ENCODE measurements around the gene ZC3H11A. TPM values are rescaled to one million over a fixed set of nuclear protein-coding genes. Genes with fewer than 3 reads are reported as not detected.

Gene ZC3H11A
- total and polyA plus RNA-seq, 2 experiments from 2014 or later: 28.2 to 97.3 TPM

DNA sequence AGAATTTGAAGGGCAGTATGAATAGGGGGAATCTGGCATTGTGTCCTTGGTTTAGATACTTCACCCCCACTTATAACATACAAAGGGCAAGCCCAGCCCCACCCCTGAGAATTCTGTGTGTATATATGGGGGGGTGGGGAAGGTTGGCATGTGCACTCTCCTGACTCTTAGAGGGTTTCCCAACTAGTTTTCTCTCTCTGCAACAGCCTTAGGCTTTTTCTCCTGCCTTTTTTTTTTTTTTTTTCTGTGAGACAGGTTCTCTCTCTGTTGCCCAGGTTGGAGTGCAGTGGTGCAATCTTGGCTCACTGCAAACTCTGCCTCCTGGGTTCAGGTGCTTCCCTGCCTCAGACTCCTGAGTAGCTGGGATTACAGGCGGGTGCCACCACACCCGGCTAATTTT is 2.9 kb upstream of the ZC3H11A start:
- H3K4me3 ChIP-seq: no peak overlapping the region
- Mint-ChIP-seq H3K27ac (no peak overlapping the region), H3K27me3 (ENCODE audit: insufficient read depth, low read depth, poor library complexity) (peaks cover 16% of the 10 kb centered on the region), H3K36me3 (ENCODE audit: low read depth) (peaks cover 14% of the 10 kb centered on the region), H3K4me3 (no peak overlapping the region), H3K9me3 (peaks cover 13% of the 10 kb centered on the region), H3K4me1 (peaks cover 38% of the 10 kb centered on the region)
- no peak overlapping the region for H2AFZ ChIP-seq
- peaks cover 15% of the 10 kb centered on the region for H3K79me2 ChIP-seq (replicated peaks; ENCODE audit: insufficient read depth)
- H3K36me3 ChIP-seq (ENCODE audit: insufficient read depth): peaks cover 7% of the 10 kb centered on the region; the same call in 1 of the 2 replicates
- no peak for ATAC-seq
- no peaks in the 10 kb centered on the region for H3K27me3 ChIP-seq (ENCODE audit: insufficient read depth)
- no peak for DNase-seq (ENCODE audit: low spot score)
- H3K4me1 ChIP-seq (ENCODE audit: insufficient read depth): peaks cover 27% of the 10 kb centered on the region
- no peak overlapping the region for H3K4me2 ChIP-seq
- no peaks in the 10 kb centered on the region for H3K9me2 ChIP-seq (ENCODE audit: insufficient read depth)
- peaks cover 12% of the 10 kb centered on the region for H3F3A ChIP-seq (replicated peaks; ENCODE audit: low read depth)
- H3K27ac ChIP-seq (ENCODE audit: low read depth): no peak overlapping the region
- 0 out of 2 replicates have a peak, but pooled peaks cover 4% of the 10 kb centered on the region for H4K20me1 ChIP-seq (replicated peaks; ENCODE audit: insufficient read depth)
- no peak for TF ChIP-seq POLR2AphosphoS5 (IDR thresholded peaks at IDR 0.05; ENCODE audit: low read depth)
- TF ChIP-seq JUNB (IDR thresholded peaks at IDR 0.05; ENCODE audit: unreplicated experiment): no peak
- no peak for TF ChIP-seq ZNF462 (CRISPR knock-in tag; IDR thresholded peaks at IDR 0.05)
- no peak for TF ChIP-seq REST (IDR thresholded peaks at IDR 0.05; ENCODE audit: unreplicated experiment)
- no peak for TF ChIP-seq ETS1 (IDR thresholded peaks at IDR 0.05)
- no peak for TF ChIP-seq EZH2phosphoT487 (IDR thresholded peaks at IDR 0.05; ENCODE audit: unreplicated experiment)
- no peak for TF ChIP-seq CREB1 (CRISPR knock-in tag; IDR thresholded peaks at IDR 0.05; ENCODE audit: low read depth)
- TF ChIP-seq EZH2 (IDR thresholded peaks at IDR 0.05; ENCODE audit: low read depth, unreplicated experiment): no peak
- TF ChIP-seq, protein P1, sequence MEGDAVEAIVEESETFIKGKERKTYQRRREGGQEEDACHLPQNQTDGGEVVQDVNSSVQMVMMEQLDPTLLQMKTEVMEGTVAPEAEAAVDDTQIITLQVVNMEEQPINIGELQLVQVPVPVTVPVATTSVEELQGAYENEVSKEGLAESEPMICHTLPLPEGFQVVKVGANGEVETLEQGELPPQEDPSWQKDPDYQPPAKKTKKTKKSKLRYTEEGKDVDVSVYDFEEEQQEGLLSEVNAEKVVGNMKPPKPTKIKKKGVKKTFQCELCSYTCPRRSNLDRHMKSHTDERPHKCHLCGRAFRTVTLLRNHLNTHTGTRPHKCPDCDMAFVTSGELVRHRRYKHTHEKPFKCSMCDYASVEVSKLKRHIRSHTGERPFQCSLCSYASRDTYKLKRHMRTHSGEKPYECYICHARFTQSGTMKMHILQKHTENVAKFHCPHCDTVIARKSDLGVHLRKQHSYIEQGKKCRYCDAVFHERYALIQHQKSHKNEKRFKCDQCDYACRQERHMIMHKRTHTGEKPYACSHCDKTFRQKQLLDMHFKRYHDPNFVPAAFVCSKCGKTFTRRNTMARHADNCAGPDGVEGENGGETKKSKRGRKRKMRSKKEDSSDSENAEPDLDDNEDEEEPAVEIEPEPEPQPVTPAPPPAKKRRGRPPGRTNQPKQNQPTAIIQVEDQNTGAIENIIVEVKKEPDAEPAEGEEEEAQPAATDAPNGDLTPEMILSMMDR (conservative IDR thresholded peaks at IDR 0.05; ENCODE audit: low read depth in 2 of 2): no peak
- no peak for TF ChIP-seq NANOG (IDR thresholded peaks at IDR 0.05; ENCODE audit: borderline replicate concordance)
- TF ChIP-seq ZNF114 (CRISPR knock-in tag; IDR thresholded peaks at IDR 0.05): no peak
- no peak for TF ChIP-seq STAT1 (IDR thresholded peaks at IDR 0.05; ENCODE audit: unreplicated experiment)
- TF ChIP-seq ZNF331 (CRISPR knock-in tag; IDR thresholded peaks at IDR 0.05; ENCODE audit: low read depth): no peak
